HG03575 (cell line): ENCODE measurements around the gene TTC39B.
"Not testable (repeated sequence)": the region's sequence is repeated elsewhere in the genome, so short reads cannot be mapped to it uniquely, and the experiment has no call there.

Experiments used
- ATAC-seq: cut with Tn5 transposase; IDR thresholded peaks from one replicate; pipeline ENCODE4 v1.9.1; 2021; ENCODE audit not compliant: unreplicated experiment, insufficient number of reproducible peaks, low FRiP score; ENCODE audit errors: extremely low read depth

TTC39B gene

DNA sequence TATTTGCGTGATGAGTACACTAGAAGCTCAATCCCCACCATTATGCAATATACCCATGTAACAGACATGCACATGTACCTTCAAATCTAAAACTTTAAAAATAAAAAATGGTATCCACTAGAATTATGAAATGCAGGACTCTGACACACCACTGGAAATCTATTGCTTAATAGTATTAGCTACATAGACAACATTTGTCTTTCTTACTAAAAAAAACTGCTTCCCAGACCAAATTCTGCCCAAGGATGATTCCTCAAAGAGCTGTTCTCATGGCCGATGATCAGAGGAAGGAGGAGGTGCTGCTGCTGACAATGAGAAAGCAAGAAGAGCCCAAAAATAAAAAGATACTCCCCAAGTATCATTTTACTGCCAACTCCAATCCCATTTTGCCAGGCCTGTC is 67.2 kb downstream of the TTC39B start:
- no peak for ATAC-seq

DNA sequence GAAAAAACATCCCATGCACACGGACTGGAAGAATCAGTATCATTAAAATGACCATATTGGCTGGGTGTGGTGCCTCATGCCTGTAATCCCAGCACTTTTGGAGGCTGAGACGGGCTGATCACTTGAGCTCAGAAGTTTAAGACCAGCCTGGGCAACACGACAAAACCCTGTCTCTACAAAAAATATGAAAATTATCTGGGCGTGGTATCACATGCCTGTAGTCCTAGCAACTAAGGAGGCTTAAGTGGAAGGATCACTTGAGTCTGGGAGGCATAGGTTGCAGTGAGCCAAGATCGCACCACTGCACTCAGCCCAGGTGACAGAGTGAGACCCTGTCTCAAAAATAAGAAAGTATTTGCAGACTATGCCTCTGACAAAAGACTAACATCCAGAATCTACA is 68.4 kb downstream of the TTC39B start:
- ATAC-seq = no peak

DNA sequence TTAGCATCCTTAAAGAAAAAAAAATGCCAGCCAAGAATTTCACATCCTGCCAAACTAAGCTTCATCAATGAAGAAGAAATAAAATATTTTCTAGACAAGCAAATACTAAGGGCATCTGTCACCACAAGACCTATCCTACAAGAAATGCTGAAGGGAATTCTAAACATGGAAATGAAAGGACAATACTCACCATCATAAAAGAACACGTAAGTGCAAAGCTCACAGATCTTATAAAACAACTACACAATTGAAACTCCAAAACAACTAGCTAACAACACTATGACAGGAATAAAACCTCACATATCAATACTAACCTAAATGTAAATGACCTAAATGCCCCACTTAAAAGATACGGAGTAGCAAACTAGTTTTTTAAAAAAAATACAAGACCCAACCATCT is 71.4 kb downstream of the TTC39B start:
- no peak for ATAC-seq

DNA sequence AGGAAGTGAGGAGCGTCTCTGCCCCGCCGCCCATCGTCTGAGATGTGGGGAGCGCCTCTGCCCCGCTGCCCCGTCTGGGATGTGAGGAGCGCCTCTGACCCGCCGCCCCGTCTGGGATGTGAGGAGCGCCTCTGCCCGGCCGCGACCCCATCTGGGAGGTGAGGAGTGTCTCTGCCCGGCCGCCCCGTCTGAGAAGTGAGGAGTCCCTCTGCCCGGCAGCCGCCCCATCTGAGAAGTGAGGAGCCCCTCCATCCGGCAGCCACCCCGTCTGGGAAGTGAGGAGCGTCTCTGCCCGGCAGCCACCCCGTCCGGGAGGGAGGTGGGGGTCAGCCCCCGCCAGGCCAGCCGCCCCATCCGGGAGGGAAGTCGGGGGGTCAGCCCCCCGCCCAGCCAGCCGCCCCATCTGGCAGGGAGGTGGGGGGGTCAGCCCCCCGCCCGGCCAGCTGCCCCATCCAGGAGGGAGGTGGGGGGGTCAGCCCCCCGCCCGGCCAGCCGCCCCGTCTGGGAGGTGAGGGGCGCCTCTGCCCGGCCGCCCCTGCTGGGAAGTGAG is 73.0 kb downstream of the TTC39B start:
- ATAC-seq = not testable (repeated sequence)

DNA sequence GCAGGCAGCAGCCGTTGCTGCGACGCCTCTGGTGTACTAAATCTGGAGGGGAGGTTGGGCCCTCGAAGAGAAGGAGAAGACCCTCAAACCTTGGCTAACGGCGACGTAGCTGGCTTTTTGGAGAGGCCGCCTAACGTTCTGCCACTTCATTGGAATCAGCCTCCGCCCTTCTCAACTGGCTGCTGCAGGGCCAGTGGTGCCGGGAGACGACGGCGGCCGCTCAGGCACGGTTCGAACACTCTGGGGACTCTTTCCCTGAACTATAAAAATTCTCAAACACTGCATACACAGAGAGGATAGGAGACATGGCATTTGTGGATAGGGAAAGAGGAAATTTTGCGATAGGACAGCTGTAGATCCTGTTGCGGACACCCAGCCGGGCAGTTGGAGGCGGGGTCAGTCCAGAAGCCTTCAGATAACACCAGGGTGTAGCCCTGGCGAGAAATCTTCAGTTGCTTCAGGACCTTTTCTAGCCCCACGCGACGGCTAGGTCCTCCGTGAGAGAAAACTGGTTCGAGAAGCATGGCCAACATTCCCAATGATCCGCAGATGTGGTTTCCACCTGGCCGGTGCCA is 74.2 kb downstream of the TTC39B start:
- ATAC-seq = not testable (repeated sequence)

DNA sequence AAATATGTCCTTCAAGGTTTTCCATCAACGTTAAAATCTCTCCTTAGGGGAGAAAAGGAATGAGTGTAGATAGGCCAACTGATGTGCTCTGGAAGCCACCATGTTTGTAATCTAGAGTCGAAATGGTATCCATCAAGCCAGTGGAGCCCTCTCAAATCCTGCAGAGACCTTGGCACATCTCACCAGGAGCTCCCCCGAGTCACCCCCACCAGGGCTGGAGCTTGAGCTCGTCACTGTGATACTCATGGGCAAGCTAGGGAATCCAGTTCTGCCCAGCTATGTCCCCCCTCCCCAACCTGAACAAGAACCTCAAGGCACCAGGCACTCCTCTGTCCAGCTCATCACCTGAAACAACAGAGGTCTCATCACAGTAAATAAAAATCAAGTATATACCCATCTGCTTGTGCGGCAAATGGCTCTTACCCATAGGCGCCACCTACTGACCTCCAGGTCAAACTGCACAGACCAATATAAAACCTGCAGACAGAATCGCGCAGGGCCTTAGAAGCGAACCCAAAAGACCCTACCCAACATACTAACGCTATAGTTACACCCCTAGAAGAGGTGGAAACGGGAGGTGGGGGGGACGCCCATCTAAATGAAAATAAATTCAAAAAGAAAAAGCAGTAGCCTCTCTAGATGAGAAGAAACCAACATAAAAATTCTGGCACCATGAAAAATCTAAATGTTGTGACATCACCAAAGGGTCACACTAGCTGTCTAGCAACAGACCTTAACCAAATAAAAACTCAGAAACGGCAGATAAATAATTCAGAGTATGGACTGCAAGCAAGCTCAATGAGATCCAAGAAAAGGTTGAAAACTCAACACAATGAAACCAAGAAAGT is 75.0 kb downstream of the TTC39B start:
- ATAC-seq = no peak

DNA sequence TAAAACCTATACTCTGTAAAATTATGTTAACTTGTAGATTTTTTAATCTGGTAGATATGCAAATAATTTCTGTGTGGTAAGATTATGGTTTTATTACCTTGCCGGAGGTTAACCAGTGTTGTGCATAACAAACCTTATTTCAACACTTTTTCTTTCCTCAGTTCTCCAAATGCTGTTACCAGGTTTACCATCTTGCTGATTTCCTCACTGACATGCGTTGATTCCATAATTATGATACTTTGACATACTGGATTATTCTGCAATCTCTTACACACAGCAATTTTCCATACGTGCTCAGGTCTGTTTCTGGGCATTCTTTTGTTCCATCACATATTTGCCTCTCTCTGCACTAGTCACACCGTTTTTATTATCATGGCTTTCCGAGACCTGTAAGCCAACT is 77.6 kb downstream of the TTC39B start:
- ATAC-seq = no peak

DNA sequence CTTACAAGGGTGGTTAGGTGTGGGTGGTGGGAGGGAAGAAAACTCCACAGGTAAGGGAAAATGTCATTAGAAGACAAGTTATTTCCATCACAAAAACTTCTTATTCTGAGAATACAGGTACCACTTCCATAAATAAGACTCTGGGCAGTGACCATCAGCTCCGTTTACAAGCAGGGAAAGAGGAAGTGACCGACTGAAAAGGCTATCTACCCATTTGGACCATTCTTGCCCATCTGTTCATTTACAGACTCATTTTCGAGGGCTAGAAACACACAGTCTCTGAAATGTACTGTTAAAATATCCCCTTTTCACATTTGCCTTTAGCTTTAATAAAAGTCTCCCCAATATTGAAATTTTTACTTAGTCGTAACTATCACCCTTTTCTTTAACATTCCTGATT is 79.5 kb downstream of the TTC39B start:
- no peak for ATAC-seq

DNA sequence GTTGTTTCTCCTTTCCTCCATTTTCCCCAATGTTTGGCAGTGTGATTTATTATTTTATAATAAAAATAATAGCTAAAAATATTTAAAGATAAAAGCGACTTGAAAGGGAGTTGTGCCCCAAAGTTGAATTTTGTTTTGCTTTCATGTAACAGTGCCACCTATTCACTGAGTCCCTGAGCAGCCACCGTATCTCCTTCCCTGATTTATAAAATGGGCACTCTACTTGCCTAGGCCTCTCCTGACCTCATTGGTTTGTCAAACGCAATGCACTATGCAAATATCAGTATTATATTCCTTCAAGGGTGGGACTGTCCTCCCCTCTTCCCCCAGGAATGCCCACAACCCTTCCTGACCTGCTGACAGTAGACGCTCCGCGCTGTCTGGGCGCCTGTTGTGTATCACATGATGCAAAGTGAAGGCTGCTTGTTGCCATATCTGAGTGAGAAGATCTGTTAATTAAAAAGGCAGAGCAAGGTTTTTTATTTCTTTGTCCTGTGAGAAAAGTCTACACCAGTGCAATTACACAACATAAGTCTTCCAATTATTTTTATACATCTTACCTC is 81.4 kb downstream of the TTC39B start:
- no peak for ATAC-seq

DNA sequence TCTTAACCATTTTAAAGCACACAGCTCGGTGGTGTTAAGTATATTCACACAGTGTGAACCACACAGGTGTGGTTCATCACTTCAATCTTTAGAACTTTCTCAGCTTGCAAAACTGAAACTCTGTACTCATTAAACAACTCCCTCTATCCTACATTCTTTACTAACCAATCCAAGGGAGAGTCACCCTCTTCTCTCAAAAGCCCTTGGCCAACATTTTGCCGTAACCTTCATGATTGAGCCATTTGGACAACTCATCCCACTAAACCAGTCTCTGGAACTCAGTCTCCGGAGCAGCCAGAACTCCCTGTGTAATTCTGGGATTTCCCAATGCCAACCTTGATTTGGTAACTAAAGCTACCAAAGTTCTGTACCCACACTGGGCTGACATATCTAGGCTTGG is 84.7 kb downstream of the TTC39B start:
- ATAC-seq = no peak

DNA sequence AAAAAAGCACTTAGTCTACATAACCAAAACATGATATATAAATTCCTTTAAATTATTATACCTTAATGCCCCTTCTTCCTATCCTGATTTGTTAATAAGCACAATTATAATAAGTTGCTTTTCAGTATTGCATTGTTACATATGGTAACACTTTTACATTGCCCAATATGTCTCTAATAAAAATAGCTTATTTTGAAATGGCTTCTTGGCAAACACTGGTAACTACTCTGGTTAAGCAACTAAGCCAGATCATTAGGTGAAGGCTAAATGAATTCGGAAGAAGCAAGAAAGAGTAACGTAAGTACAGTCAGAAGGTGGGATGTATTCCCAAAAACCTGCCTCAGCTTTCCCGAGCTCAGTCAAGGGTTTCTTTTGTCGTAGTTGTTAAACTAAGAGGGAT is 85.3 kb downstream of the TTC39B start:
- ATAC-seq = no peak

DNA sequence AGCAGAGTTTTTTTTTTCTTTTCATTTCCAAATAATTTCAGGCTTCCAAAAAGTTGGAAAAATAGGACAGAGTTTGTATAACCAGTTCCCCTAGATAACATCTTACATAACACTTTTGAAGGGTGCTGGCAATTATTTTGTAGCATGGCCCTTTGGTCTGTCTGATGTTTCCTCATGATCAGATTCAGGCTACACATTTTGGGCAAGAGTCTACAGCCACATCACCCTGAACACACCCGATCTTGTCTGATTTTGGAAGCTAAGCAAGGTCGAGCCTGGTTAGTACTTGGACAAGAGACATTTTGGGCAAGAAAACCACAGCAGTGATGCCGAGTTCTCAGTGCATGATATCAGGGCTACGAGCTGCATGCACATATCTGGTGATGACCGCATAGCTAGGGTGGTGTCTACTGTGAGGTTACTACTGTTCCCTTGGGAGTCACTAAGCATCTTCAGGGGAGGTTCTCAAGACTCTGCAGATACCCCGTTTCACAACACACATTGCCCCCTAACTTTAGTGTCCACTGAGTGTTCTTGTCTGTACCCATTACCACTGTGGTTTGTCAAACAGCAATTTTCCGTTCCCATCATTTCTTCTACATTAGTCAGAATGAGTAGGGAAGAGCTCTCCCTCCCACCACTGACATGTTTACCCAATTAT is 86.2 kb downstream of the TTC39B start:
- ATAC-seq = no peak

DNA sequence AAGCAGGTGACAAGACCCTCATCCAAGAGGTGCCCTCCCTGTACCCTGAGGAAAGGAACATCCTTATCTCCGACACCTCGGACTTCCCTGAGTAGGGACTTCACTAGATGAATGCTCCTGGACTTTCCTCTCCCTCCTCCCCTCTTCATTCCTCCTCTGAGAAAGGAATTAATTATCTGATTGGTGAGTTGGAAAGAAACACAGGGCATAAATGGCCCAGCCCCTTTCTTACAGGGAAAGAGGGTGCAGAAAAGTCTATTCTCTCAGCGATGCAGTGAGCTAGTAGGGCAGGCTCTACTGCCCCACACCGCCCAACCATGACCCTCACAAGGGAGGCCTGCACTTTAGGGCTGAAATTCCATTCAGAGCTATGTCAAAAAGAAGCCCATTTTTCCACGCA is 87.5 kb downstream of the TTC39B start:
- ATAC-seq = no peak

DNA sequence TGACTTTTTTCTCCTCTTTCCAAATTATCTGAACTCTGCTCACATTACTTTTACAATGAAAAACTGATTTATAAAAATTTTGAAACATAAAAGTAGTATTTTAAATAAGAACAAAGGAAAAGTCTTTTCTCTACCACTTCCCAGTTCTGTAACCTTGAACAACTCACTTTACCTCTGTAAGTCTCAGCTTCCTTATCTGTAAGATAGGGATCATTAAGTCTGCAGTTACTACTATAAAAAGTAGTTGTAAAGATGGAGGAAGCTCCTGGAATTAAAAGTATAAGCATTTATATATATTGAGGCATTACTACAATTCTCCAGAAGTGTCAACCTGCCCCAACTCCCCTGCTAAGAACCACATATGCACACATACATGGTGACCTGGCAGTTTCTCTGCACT is 88.0 kb downstream of the TTC39B start:
- ATAC-seq = no peak

DNA sequence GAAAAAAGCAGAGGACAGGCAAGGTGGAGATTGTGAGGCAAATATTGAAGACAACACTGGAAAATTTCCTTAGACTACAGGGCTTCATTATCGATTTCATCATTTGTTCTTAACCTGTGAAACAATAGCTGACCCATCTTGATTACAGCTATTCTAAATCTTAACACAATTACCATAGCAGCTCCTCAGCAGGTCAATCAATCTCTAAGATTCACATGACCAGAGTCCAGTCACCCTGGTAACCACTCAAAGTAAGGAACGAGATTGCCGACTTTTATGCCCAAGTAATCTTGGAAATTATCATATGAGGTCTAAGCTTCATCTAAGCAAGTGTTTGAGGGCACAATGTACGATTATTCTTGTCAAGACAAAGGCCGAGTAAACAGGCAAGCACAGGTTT is 93.8 kb downstream of the TTC39B start:
- no peak for ATAC-seq

DNA sequence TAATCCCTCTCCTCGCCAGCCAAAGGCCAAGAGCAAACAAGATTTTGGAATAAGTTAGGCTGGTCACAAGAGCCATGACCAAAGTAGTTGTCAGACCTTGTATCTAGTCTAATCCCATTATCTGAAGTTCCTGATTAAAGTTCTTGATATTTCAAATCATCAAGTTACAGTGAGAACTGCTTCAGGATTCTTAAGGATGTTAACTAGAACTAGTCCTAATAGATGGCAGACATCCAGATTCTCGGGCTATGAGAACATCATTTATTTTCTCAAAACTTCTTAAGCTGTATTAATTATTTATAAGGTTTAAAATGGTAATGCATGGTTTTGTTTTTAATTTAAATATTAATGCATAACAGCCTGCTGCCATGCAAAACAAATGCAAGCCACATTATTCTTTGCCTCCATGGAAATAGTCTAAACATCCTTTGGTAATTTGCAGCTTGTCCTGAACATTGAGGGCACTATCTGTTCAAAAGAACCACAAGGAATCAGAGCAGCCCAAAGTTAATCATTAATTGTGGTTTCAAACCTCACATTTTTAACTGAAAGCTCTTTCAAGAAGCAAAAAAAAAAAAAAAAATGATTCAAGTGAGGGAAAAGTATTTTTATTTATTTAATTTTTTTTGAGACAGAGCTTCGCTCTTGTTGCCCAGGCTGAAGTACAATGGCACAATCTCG is 95.1 kb downstream of the TTC39B start:
- no peak for ATAC-seq

DNA sequence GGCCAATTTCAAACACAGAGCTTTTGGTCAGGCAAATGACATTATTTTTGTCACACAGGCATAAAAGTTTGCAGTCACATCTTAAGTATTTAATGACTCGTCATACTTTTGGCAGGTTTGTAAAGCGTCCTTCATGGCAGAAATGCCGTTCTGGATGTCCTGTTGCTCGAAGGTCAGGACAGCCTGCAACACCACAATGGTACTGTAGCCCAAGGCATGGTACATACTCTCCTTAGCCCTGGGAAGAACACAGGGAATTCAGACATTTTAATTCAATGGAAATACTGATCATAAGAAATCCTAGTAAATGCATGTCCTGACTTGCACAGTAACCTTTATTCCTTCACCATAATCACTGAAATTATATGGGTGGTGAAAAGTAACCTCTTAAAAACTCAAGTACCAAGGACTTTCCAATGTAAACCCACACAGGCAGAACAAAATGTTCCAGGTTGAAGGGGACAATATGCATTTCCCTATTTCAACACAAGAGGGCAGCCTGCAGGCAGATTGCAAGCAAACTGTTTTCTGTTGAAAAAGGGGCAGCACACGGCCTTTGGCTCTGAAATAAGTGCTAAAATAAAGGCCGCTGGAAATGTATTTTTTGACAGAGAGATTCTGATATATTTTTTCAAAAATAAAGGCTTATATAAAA is 95.7 kb downstream of the TTC39B start:
- no peak for ATAC-seq

DNA sequence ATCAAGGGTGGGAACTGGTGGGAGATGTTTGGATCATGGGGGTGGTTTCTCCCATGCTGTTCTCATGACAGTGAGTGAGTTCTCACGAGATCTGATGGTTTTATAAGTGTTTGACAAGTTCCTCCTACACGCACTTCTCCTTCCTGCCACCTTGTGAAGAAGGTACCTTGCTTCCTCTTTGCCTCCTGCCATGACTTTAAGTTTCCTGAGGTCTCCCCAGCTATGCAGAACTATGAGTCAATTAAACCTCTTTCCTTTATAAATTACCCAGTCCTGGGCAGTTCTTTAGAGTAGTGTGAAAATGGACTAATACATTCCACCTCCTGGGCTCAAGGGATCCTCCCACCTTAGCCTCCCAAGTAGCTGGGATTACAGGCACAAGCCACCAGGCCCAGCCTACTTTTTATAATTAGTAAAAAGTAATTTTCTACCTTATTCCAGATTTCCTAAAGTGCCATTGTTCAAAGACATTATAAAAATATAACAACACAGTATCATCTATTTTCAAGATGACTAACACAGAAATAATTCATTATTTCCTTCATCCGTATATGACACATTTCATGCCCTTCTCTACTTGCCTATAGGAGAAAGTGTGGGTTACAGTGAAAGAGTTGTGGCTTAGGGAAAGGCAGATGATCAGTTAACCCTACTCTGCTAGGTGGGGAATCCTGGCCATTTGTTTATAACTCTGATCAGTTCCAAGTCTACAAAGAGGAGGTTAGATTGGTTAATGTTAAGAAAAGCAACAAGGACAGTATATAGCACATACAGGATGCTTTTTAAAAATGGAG is 99.9 kb downstream of the TTC39B start:
- ATAC-seq = no peak
